ENCODE results near the gene UBA3.

- TF ChIP-seq CTCF (IDR thresholded peaks at IDR 0.05), result no peak
- no peak for TF ChIP-seq POLR2A (IDR thresholded peaks at IDR 0.05)
- no peak for TF ChIP-seq EP300 (IDR thresholded peaks at IDR 0.05)
Measured at GRCh38 chr3:69063636-69064035, 16.5 kb downstream of the UBA3 start.
